ENCODE measurements around the gene SLC22A4. TPM values are rescaled to one million over a fixed set of nuclear protein-coding genes. Genes with fewer than 3 reads are reported as not detected.

The SLC22A4 gene
- total RNA-seq, 4 donors from 2014 or later = 1.9 to 4.2 (median 2.5) TPM

- no peak overlapping the region for H3K4me3 ChIP-seq
- no peak for DNase-seq (ENCODE audit: low spot score in 2 of 2)
- peaks cover 0 to 48% (median 12%) of the 10 kb centered on the region in 4 donors for H3K4me1 ChIP-seq
- H3K27ac ChIP-seq = peak overlapping the region in 1 of 4 donors; percentile 30
- no peak for TF ChIP-seq POLR2A (IDR thresholded peaks at IDR 0.05)
- no peak for TF ChIP-seq EP300 (IDR thresholded peaks at IDR 0.05)
- TF ChIP-seq CTCF (IDR thresholded peaks at IDR 0.05) = no peak
- no peaks in the 10 kb centered on the region for H3K27me3 ChIP-seq
- H3K36me3 ChIP-seq = no peaks in the 10 kb centered on the region
- H3K9me3 ChIP-seq = no peaks in the 10 kb centered on the region
Observed at GRCh38 chr5:132372542-132372941, 78.3 kb downstream of the SLC22A4 start.

GRCh38 chr5:132375957-132376356 is 81.8 kb downstream of the SLC22A4 start:
- Histone ChIP-seq H3K9me3 (no peaks in the 10 kb centered on the region), H3K4me3 (no peak overlapping the region), H3K4me1 (peaks cover 0 to 36% (median 6%) of the 10 kb centered on the region in 4 donors), H3K36me3 (peaks cover 0 to 14% (median 0%) of the 10 kb centered on the region in 3 donors), H3K27me3 (no peaks in the 10 kb centered on the region), H3K27ac (peak overlapping the region in 2 of 4 donors; percentile 63 to 74)
- DNase-seq (ENCODE audit: low spot score in 2 of 2) = no peak
- WGBS, 2 donors = 88 to 97% methylated on average over 3 of the region's 3 CpGs
- TF ChIP-seq POLR2A (IDR thresholded peaks at IDR 0.05) (no peak), CTCF (IDR thresholded peaks at IDR 0.05) (no peak)

GRCh38 chr5:132376694-132377641 is 82.8 kb downstream of the SLC22A4 start:
- Histone ChIP-seq H3K27ac (peak overlapping the region in 3 of 4 donors; percentile 45 to 74 (median 63)), H3K4me1 (peaks cover 0 to 26% (median 6%) of the 10 kb centered on the region in 4 donors), H3K9me3 (no peaks in the 10 kb centered on the region), H3K4me3 (no peak overlapping the region), H3K36me3 (peaks cover 0 to 14% (median 0%) of the 10 kb centered on the region in 3 donors), H3K27me3 (no peaks in the 10 kb centered on the region)
- no peak for DNase-seq (ENCODE audit: low spot score in 2 of 2)
- 67 to 69% methylated on average over 16 of the region's 16 CpGs for WGBS, 2 donors
- TF ChIP-seq CTCF (IDR thresholded peaks at IDR 0.05) (no peak), POLR2A (IDR thresholded peaks at IDR 0.05) (no peak), EP300 (IDR thresholded peaks at IDR 0.05) (peak in 1 of 2 donors; percentile 22)

GRCh38 chr5:132377738-132378137 is 83.5 kb downstream of the SLC22A4 start:
- peak overlapping the region in 3 of 4 donors; percentile 45 to 74 (median 63) for H3K27ac ChIP-seq
- H3K4me1 ChIP-seq = peaks cover 0 to 18% (median 6%) of the 10 kb centered on the region in 4 donors
- WGBS, 2 donors = 66 to 87% methylated on average over 7 of the region's 7 CpGs
- H3K4me3 ChIP-seq = no peak overlapping the region
- peaks cover 0 to 14% (median 0%) of the 10 kb centered on the region in 3 donors for H3K36me3 ChIP-seq
- TF ChIP-seq POLR2A (IDR thresholded peaks at IDR 0.05) (no peak), EP300 (IDR thresholded peaks at IDR 0.05) (no peak), CTCF (IDR thresholded peaks at IDR 0.05) (no peak)
- DNase-seq (ENCODE audit: low spot score in 2 of 2) = no peak
- H3K9me3 ChIP-seq = no peaks in the 10 kb centered on the region
- H3K27me3 ChIP-seq = no peaks in the 10 kb centered on the region

GRCh38 chr5:132378580-132378979 is 84.4 kb downstream of the SLC22A4 start:
- Histone ChIP-seq H3K27me3 (no peaks in the 10 kb centered on the region), H3K4me1 (peaks cover 0 to 16% (median 6%) of the 10 kb centered on the region in 4 donors), H3K9me3 (no peaks in the 10 kb centered on the region), H3K36me3 (peaks cover 0 to 14% (median 0%) of the 10 kb centered on the region in 3 donors), H3K27ac (no peak overlapping the region), H3K4me3 (no peak overlapping the region)
- TF ChIP-seq CTCF (IDR thresholded peaks at IDR 0.05) (no peak), EP300 (IDR thresholded peaks at IDR 0.05) (no peak), POLR2A (IDR thresholded peaks at IDR 0.05) (no peak)
- DNase-seq (ENCODE audit: low spot score in 2 of 2) = no peak
- 78 to 87% methylated on average over 3 of the region's 3 CpGs for WGBS, 2 donors
